ENCODE data around the gene WDR90. TPM values are rescaled to one million over a fixed set of nuclear protein-coding genes. Genes with fewer than 3 reads are reported as not detected.
"Not testable (repeated sequence)": the region's sequence is repeated elsewhere in the genome, so short reads cannot be mapped to it uniquely, and the experiment has no call there.

The WDR90 gene
- polyA plus RNA-seq, 3 donors, result 12.1 to 14.8 (median 13.7) TPM

DNA sequence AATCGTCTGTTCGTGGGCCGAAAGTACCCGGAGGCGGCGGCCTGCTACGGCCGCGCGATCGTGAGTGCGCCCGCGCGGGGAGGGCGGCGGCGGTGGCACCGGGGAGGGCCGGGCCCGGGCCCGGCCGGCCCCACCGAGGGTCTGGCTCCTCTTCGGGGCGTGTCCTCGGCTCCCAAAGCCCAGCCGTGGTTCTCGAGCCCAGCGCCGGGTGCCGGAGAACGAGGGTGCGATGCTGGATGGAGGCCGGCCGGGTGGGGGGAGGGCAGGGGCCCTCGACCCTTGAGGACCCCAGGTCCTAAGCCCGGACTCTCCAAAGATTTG is 31.4 kb downstream of the WDR90 start:
- WGBS, 3 donors, result 0 to 1% (median 1%) methylated on average over 26 to 38 of the region's 38 CpGs
- no peak overlapping the region for H3K27ac ChIP-seq (ENCODE audit: low read depth, low read length)

DNA sequence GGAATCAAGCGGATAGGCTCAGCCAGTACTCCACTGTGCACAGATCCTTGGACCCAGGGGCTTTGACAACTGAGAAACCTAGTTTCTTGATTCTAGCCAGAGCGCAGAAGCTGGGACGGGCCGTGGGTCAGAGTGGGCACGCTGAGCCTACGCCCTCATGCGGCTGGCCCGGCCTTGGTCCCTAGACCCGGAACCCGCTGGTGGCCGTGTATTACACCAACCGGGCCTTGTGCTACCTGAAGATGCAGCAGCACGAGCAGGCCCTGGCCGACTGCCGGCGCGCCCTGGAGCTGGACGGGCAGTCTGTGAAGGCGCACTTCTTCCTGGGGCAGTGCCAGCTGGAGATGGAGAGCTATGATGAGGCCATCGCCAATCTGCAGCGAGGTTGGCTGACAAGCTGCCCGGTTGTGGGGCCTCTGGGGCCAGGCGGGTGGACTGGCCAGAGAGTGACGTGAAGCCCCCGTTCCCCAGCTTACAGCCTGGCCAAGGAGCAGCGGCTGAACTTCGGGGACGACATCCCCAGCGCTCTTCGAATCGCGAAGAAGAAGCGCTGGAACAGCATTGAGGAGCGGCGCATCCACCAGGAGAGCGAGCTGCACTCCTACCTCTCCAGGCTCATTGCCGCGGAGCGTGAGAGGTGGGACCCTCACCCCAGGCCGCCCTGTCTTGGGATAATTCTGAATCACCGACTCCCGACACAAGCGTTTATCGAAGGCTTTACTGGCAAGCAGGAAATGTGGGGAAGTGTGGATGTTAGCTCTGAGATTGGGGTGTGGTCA is 32.0 kb downstream of the WDR90 start:
- H3K27ac ChIP-seq (ENCODE audit: low read depth, low read length), result no peak overlapping the region
- WGBS, 3 donors, result 43 to 48% (median 45%) methylated on average over 44 of the region's 44 CpGs

- H3K27ac ChIP-seq (ENCODE audit: low read depth, low read length), result no peak overlapping the region
- WGBS, 3 donors, result 71 to 79% (median 72%) methylated on average over 28 of the region's 28 CpGs
Observed at GRCh38 chr16:681746-682427, 32.7 kb downstream of the WDR90 start.

DNA sequence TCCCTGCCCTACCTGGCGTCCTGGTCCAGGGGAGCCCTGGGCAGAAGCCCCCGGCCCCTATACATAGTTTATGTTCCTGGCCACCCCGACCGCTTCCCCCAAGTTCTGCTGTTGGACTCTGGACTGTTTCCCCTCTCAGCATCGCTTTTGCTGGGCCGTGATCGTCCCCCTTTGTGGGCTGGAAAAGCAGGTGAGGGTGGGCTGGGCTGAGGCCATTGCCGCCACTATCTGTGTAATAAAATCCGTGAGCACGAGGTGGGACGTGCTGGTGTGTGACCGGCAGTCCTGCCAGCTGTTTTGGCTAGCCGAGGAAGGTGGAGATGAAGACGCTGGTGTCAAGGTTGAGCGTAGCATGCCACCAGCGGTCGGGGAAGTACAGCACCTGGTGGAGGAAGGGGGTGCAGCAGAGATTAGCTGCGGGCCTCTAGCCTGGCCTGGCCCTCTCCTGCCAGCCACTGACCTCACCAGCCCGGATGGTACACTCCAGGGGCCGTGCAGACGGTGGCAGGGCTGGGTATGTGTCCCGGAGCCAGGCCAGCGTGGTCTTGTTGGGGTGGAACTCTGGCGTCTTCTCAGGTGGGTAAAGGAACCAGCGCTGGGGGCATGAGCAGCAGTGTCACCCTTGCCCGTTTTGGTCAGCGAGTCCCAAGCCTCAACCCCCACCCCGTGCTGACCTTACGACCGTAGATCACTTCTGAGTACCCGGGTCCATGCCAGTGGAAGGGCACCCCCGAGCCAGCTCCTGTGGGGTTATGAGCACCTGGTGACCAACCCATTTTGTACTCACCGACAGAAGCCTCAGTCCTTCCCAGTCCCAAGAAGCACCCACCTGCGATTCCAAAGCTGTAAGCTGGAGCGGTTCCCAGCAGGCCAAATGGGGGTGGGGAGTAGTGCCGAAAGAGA is 33.6 kb downstream of the WDR90 start:
- no peak overlapping the region for H3K27ac ChIP-seq (ENCODE audit: low read depth, low read length)
- WGBS, 3 donors, result 63 to 86% (median 80%) methylated on average over 36 of the region's 36 CpGs

DNA sequence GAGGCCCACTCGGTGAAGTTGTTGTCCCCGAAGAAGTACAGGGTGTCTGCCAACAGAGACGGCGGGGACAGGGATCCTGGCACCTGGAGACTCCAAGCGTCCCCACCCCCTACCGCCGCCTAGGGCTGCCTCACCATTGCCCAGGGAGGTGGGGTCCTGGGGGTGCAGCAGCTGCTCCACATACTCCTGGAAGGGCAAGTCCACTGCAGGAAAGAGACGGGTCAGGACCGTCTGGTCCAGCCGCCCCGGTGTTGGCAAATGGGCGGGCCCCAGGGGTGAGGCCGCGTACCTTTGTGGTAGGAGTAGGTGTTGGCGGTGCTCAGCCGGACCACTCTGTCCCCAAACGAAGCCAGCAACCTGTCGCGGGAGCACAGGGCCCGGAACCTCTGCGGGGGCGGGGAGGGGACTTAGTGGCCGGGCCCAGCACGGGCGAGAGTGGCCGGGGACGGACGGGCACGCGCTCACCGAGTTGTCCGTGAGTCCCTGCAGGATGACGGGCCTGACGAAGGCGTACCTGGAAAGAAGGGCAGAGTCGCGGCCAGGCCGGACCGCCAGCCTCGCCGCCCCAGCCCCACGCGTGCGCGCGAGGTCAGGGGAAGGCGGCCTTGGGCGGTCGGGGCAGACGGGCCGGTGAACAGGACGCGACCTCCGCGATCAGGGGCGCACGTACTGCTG is 34.4 kb downstream of the WDR90 start:
- WGBS, 3 donors, result 17 to 22% (median 18%) methylated on average over 35 to 57 of the region's 57 CpGs
- no peak overlapping the region for H3K27ac ChIP-seq (ENCODE audit: low read depth, low read length)

DNA sequence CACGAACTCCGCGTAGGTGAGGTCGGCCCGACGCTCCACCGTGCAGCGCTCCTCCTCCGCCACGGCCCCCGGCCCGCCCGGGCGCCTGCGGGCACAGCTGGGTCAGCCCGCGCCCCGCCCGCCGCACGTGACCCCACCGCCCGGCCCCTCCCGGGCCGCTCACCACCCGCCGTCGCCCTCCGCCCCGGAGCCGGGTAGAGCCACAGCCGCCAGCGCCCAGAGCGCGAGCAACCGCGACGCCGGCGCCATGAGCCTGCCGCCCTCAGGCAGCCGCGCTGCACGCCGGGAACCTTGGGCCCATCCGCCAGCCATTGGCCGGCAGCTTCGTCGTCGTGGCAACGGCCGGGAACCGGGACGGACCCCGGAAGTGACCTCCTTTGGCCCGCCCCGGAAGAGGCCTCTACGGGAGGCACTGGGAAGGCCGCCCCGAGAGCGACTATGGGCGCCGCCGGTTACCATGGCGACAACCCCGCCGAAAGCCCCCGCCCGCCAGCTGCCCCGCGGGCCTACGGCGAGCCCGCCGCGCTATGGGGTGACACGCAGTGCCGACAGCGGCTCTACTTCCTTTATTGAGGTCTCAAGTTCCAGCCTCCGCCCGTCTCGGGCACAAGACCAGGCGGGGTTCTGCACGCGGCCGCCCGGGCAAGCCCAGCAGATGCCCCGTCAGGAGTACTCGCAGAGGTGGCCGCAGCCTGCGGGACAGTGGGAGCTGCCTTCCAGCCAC is 35.1 kb downstream of the WDR90 start, which contains the start of gene JMJD8:
TSS of gene JMJD8 (minus strand) at position 264 of the 724 bp plus-strand sequence. CDS start at position 249, 15 bp downstream.
- no peak within 1 kb of the TSS for H3K27ac ChIP-seq (ENCODE audit: low read depth, low read length)
- 1 to 2% (median 2%) methylated on average over 63 to 89 of the region's 91 CpGs for WGBS, 3 donors

DNA sequence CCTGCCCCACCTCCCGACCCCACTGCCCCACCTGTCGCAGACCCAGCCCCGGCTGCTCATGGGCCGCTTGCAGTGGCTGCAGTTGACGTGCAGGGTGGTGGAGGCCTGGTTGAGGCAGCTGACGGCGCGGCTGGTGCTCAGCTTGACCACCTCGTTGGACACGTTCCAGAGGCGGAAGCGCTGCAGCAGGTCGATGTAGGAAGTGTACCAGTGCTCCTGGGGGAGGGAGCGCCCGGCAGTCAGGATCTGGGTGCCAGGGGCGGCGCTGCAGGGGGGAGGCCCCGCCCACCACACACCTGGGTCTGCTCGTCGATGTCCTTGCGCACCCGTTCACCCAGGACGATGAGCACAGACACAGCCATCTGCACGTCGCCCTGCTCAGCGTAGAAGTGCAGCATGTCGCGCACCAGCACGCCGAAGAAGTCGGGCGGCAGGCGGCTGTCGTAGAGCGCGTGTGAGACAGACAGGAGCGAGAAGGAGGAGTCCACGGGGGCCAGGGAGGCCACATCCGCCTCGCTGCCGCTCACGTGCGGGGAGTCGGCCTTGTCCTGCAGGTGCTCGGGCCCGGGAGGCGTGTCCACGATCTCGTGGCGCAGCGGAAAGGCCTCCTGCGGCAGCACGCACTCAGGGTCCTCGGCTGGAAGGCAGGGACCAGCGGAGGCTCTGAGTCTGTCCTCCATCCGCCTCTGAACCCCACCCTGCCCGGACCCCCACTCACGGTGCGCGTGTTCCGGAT is 36.0 kb downstream of the WDR90 start:
- WGBS, 3 donors, result 90 to 94% (median 92%) methylated on average over 61 of the region's 61 CpGs
- no peak overlapping the region for H3K27ac ChIP-seq (ENCODE audit: low read depth, low read length)

GRCh38 chr16:685967-686366 is 36.8 kb downstream of the WDR90 start:
- WGBS, 3 donors, result 56 to 74% (median 61%) methylated on average over 10 of the region's 10 CpGs
- H3K27ac ChIP-seq (ENCODE audit: low read depth, low read length), result no peak overlapping the region

- WGBS, 3 donors, result 91 to 96% (median 94%) methylated on average over 51 of the region's 51 CpGs
- no peak overlapping the region for H3K27ac ChIP-seq (ENCODE audit: low read depth, low read length)
Observed at GRCh38 chr16:686459-687260, 37.5 kb downstream of the WDR90 start.

GRCh38 chr16:687499-687898 is 38.3 kb downstream of the WDR90 start:
- 91 to 96% (median 91%) methylated on average over 19 of the region's 19 CpGs for WGBS, 3 donors
- H3K27ac ChIP-seq (ENCODE audit: low read depth, low read length), result no peak overlapping the region

DNA sequence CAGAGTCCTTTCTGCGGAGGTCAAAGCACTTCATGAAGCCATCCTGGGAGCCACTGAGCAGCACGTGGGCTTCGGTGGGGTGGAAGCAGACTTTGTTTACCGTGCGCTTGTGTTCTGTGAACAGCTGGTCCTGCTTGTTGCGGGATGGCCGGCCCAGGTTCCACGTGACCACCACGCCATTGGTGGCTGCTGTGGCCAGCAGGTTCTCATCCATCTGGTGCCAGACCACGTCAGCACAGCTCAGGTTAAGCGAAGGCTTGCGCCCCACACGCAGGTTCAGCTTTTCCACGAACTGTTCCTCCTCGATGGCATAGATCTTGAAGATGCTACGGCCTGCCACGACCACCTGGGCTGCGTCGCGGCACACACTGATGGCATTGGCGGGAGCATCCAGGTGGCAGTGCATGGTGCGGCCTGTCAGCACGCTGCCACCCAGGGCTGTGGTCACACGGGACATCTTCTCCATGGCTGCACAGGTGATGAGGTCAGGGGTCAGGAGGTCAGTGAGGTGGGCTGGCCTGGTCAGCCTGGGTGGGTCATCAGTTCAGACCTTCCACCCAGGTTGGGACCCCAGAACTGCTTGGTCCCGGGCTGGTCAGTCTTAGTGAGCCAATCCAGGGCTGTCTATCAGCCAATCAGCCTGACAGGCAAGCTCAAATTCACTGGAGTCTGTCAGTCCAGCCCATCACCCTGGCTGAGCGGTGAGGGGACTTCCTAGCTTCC is 40.2 kb downstream of the WDR90 start:
- 74 to 84% (median 80%) methylated on average over 26 of the region's 26 CpGs for WGBS, 3 donors
- no peak overlapping the region for H3K27ac ChIP-seq (ENCODE audit: low read depth, low read length)

- 78 to 88% (median 87%) methylated on average over 16 of the region's 16 CpGs for WGBS, 3 donors
- not testable (repeated sequence) for H3K27ac ChIP-seq (ENCODE audit: low read depth, low read length)
Observed at GRCh38 chr16:691242-691641, 42.1 kb downstream of the WDR90 start.

DNA sequence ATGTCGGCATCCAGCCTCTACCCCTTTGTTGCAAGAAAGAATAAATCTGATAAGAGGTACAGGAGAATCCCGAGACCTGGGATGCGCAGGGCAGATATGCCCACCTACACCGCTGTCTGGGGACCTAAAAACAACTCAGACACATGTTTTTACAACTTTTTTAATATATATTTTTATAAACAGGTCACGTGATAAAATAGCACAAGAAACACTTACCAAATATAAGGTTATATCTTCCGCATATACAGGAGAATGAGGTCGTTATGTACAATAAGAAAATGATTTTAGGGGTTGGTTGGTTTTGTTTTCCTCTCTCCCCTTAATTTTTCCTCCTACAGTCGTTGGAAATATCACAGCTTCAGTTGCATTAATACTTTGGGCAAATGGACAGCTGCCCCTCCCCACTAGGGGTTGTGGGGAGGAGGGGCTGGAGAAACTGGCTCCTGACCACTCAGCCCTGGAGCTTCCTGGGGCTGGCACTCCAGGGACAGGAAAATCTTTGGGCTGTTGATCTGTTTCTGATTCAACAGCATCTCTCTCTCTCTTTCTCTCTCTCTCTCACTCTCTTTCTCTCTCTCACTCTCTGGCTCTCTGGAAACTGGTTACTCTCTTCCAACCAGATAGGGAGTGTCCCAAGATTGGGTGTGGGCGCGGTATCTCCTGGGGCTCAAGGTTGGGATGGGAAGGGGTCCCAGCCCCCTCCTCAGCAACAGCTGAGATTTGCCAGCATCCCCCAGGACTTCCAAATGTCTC is 43.4 kb downstream of the WDR90 start:
- WGBS, 3 donors, result 60 to 77% (median 71%) methylated on average over 10 of the region's 10 CpGs
- no peak overlapping the region for H3K27ac ChIP-seq (ENCODE audit: low read depth, low read length)

GRCh38 chr16:693364-693763 is 44.2 kb downstream of the WDR90 start:
- no peak overlapping the region for H3K27ac ChIP-seq (ENCODE audit: low read depth, low read length)
- WGBS, 3 donors, result 34 to 39% (median 36%) methylated on average over 19 to 22 of the region's 22 CpGs

DNA sequence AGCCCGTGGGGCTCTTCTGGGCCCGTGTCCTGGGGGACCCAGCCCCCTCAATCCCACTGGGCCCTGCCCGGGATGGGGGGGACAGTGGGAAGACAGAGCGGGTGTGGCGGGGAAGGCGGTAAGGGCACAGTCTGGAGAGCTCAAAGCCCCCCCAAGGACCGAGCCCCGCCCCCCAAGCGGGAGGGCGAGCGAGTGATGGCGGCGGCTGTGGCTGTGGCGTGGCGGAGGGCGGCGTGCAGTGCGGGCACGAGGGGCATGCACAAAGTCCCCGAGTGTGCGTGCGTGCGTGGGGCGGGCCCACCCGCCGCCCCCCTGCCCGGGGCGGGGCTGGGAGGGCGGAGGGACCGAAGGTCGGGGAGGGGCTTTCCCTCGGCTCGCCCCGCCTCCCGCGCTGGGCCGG is 44.6 kb downstream of the WDR90 start:
- no peak overlapping the region for H3K27ac ChIP-seq (ENCODE audit: low read depth, low read length)
- WGBS, 3 donors, result 5 to 7% (median 7%) methylated on average over 16 to 36 of the region's 37 CpGs

All from adipose tissue (tissue), 3 donors.